Vagina (tissue), 2 donors: Measurements from ENCODE around the gene TBC1D14. TPM values are rescaled to one million over a fixed set of nuclear protein-coding genes. Genes with fewer than 3 reads are reported as not detected.

Source experiments
- DNase-seq, 2 donors: peaks; one replicate each; pipeline ENCODE4 v3.0.0-alpha.2; 2017; ENCODE audit errors: extremely low spot score in 2 of 2
- H3K27ac ChIP-seq: fragments of 200-600 bp; sonication (generic); one replicate; pipeline ENCODE4 v1.5.1; 2019
- H3K27me3 ChIP-seq: fragments of 200-600 bp; sonication (generic); one replicate; pipeline ENCODE4 v1.5.1; 2019
- H3K36me3 ChIP-seq, 2 donors: fragments of 200-600 bp; sonication (generic); one replicate each; pipeline ENCODE4 v1.5.1; 2017 to 2019
- H3K4me1 ChIP-seq: fragments of 200-600 bp; sonication (generic); one replicate; pipeline ENCODE4 v1.5.1; 2019
- H3K4me3 ChIP-seq, 2 donors: fragments of 200-600 bp; sonication (generic); 1 replicate in 1 of 2; 2 replicates in 1 of 2; pipeline ENCODE4 v1.5.1; 2016 to 2019
- H3K9me3 ChIP-seq: fragments of 200-600 bp; sonication (generic); one replicate; pipeline ENCODE4 v1.5.1; 2019
- CTCF ChIP-seq, 3 experiments: fragments of 450-650 bp in 2 of 3; fragments of 200-600 bp in 1 of 3; sonication (generic) in 1 of 3; IDR thresholded peaks; one replicate each; pipeline ENCODE4 v1.5.1; 2017 to 2019; ENCODE audit warnings: antibody characterized with exemption in 3 of 3, mild to moderate bottlenecking in 2 of 3, moderate library complexity in 2 of 3
- POLR2A ChIP-seq, 2 donors: fragments of 450-650 bp; IDR thresholded peaks; one replicate each; pipeline ENCODE4 v1.6.1; 2017; ENCODE audit warnings: antibody characterized with exemption in 2 of 2, mild to moderate bottlenecking in 2 of 2, moderate library complexity in 2 of 2
- POLR2AphosphoS5 ChIP-seq, 2 donors: sonication (generic); formaldehyde crosslinking; IDR thresholded peaks; one replicate each; pipeline ENCODE4 v1.9.0; 2017; ENCODE audit warnings: antibody characterized with exemption in 2 of 2, mild to moderate bottlenecking in 2 of 2, low read depth in 1 of 2; ENCODE audit not compliant: insufficient read depth in 1 of 2
- intact Hi-C: fragments of 100-400 bp; cut with DNase I; formaldehyde crosslinking; loops from one replicate; pipeline ENCODE4 v1.15.1; 2023
- total RNA-seq: library from RNA; depleted of rRNA; stranded (reverse); fragments of >200 nt; gene quantifications from one replicate; pipeline ENCODE4 v1.2.3, GENCODE V29; 2016

TBC1D14 gene
- total RNA-seq, 1 donor from 2014 or later = 35.4 TPM

- TF ChIP-seq POLR2A (IDR thresholded peaks at IDR 0.05) = no peak
- no peak for TF ChIP-seq POLR2AphosphoS5 (IDR thresholded peaks at IDR 0.05; ENCODE audit: insufficient read depth in 1 of 2, low read depth in 1 of 2)
- no peak for TF ChIP-seq CTCF (IDR thresholded peaks at IDR 0.05)
- Histone ChIP-seq H3K9me3 (no peaks in the 10 kb centered on the region), H3K27ac (no peak overlapping the region), H3K4me1 (peaks cover 15% of the 10 kb centered on the region), H3K27me3 (no peaks in the 10 kb centered on the region), H3K4me3 (no peak overlapping the region), H3K36me3 (no peaks in the 10 kb centered on the region)
- DNase-seq = no peak
- intact Hi-C loops = no loop called here
Measured at GRCh38 chr4:6956434-6957147, 47.0 kb downstream of the TBC1D14 start.

GRCh38 chr4:6957148-6957520, 47.5 kb downstream of the TBC1D14 start:
- H3K4me1 ChIP-seq = peaks cover 15% of the 10 kb centered on the region
- no peak overlapping the region for H3K27ac ChIP-seq
- intact Hi-C loops = no loop called here
- no peak for DNase-seq
- no peak overlapping the region for H3K4me3 ChIP-seq
- no peak for TF ChIP-seq CTCF (IDR thresholded peaks at IDR 0.05)
- TF ChIP-seq POLR2A (IDR thresholded peaks at IDR 0.05) = no peak
- no peak for TF ChIP-seq POLR2AphosphoS5 (IDR thresholded peaks at IDR 0.05; ENCODE audit: insufficient read depth in 1 of 2, low read depth in 1 of 2)
- H3K36me3 ChIP-seq = no peaks in the 10 kb centered on the region
- H3K27me3 ChIP-seq = no peaks in the 10 kb centered on the region
- H3K9me3 ChIP-seq = no peaks in the 10 kb centered on the region

GRCh38 chr4:6957994-6958393, 48.4 kb downstream of the TBC1D14 start:
- intact Hi-C loops = no loop called here
- no peaks in the 10 kb centered on the region for H3K27me3 ChIP-seq
- no peak overlapping the region for H3K4me3 ChIP-seq
- no peaks in the 10 kb centered on the region for H3K36me3 ChIP-seq
- H3K4me1 ChIP-seq = peaks cover 15% of the 10 kb centered on the region
- no peak for DNase-seq
- no peaks in the 10 kb centered on the region for H3K9me3 ChIP-seq
- H3K27ac ChIP-seq = no peak overlapping the region
- no peak for TF ChIP-seq POLR2AphosphoS5 (IDR thresholded peaks at IDR 0.05; ENCODE audit: insufficient read depth in 1 of 2, low read depth in 1 of 2)
- no peak for TF ChIP-seq CTCF (IDR thresholded peaks at IDR 0.05)
- TF ChIP-seq POLR2A (IDR thresholded peaks at IDR 0.05) = no peak

GRCh38 chr4:6959261-6959660, 49.6 kb downstream of the TBC1D14 start:
- Histone ChIP-seq H3K27me3 (no peaks in the 10 kb centered on the region), H3K4me3 (no peak overlapping the region), H3K9me3 (no peaks in the 10 kb centered on the region), H3K4me1 (peaks cover 7% of the 10 kb centered on the region), H3K36me3 (no peaks in the 10 kb centered on the region), H3K27ac (no peak overlapping the region)
- no peak for TF ChIP-seq CTCF (IDR thresholded peaks at IDR 0.05)
- no peak for TF ChIP-seq POLR2AphosphoS5 (IDR thresholded peaks at IDR 0.05; ENCODE audit: insufficient read depth in 1 of 2, low read depth in 1 of 2)
- TF ChIP-seq POLR2A (IDR thresholded peaks at IDR 0.05) = no peak
- no peak for DNase-seq
- intact Hi-C loops = no loop called here

- no peak for TF ChIP-seq POLR2AphosphoS5 (IDR thresholded peaks at IDR 0.05; ENCODE audit: insufficient read depth in 1 of 2, low read depth in 1 of 2)
- TF ChIP-seq CTCF (IDR thresholded peaks at IDR 0.05) = no peak
- no peak for TF ChIP-seq POLR2A (IDR thresholded peaks at IDR 0.05)
- intact Hi-C loops = loop anchor here (5.0 kb wide), 1 partner anchor 1998 kb away; no protein-coding TSS in a partner anchor
- H3K27ac ChIP-seq = no peak overlapping the region
- H3K9me3 ChIP-seq = no peaks in the 10 kb centered on the region
- H3K4me3 ChIP-seq = no peak overlapping the region
- no peak for DNase-seq
- no peaks in the 10 kb centered on the region for H3K27me3 ChIP-seq
- H3K36me3 ChIP-seq = no peaks in the 10 kb centered on the region
- H3K4me1 ChIP-seq = peaks cover 4% of the 10 kb centered on the region
Measured at GRCh38 chr4:6960154-6960553, 50.5 kb downstream of the TBC1D14 start.
